K562 (cell line): ENCODE data around the gene LZTR1. TPM values are rescaled to one million over a fixed set of nuclear protein-coding genes. Genes with fewer than 3 reads are reported as not detected.

ENCODE experiments used
- CBX5 ChIP-seq: IDR thresholded peaks from 2 replicates; pipeline ENCODE4 v1.6.1; 2014; ENCODE audit warnings: low read depth, borderline replicate concordance
- FOXJ2 ChIP-seq: fragments of 200-800 bp; sonication (Bioruptor generic); IDR thresholded peaks from 2 replicates; pipeline ENCODE4 v1.6.1; 2016; ENCODE audit warnings: missing genetic modification characterization, missing compliant biosample characterization
- GATAD2B ChIP-seq: fragments of 450-650 bp; IDR thresholded peaks from 2 replicates; pipeline ENCODE4 v1.6.1; 2017; ENCODE audit warnings: mild to moderate bottlenecking, borderline replicate concordance
- GTF3C2 ChIP-seq: IDR thresholded peaks from 3 replicates; pipeline ENCODE4 v1.6.1; 2011; ENCODE audit warnings: borderline replicate concordance, mild to moderate bottlenecking, moderate library complexity; ENCODE audit not compliant: insufficient read length; ENCODE audit errors: extremely low read depth
- HMBOX1 ChIP-seq: sonication (generic); IDR thresholded peaks from 2 replicates; pipeline ENCODE4 v1.6.1; 2016
- KDM4B ChIP-seq, 2 experiments: fragments of 450-650 bp in 1 of 2; sonication (generic) in 1 of 2; IDR thresholded peaks; 2 replicates each; pipeline ENCODE4 v1.6.1; 2016 to 2017; ENCODE audit warnings: borderline replicate concordance in 2 of 2, antibody characterized with exemption in 1 of 2, low read depth in 1 of 2, mild to moderate bottlenecking in 1 of 2
- LEF1 ChIP-seq: fragments of 450-650 bp; IDR thresholded peaks from 2 replicates; pipeline ENCODE4 v1.6.1; 2016; ENCODE audit warnings: mild to moderate bottlenecking
- NFYB ChIP-seq: IDR thresholded peaks from 2 replicates; pipeline ENCODE4 v1.6.1; 2011; ENCODE audit warnings: mild to moderate bottlenecking, moderate library complexity; ENCODE audit not compliant: insufficient read length; ENCODE audit errors: extremely low read depth
- NONO ChIP-seq, 2 experiments: fragments of 200-400 bp in 1 of 2; fragments of 450-650 bp in 1 of 2; formaldehyde crosslinking in 1 of 2; IDR thresholded peaks; 2 replicates each; pipeline ENCODE4 v1.6.1; 2017; ENCODE audit warnings: low read depth in 2 of 2, mild to moderate bottlenecking in 2 of 2, moderate library complexity in 2 of 2, low read length in 1 of 2
- NR2C2 ChIP-seq, 2 experiments: fragments of 200-800 bp in 1 of 2; sonication (Bioruptor generic) in 1 of 2; sonication (generic) in 1 of 2; formaldehyde crosslinking in 1 of 2; IDR thresholded peaks; 2 replicates each; pipeline versions ENCODE4 v1.6.1 to v1.8.0; 2016 to 2022; ENCODE audit warnings: mild to moderate bottlenecking in 1 of 2, missing compliant biosample characterization in 1 of 2, missing genetic modification characterization in 1 of 2, missing genetic modification reagents in 1 of 2
- POLR3A ChIP-seq: IDR thresholded peaks from 2 replicates; pipeline ENCODE4 v1.6.1; 2011; ENCODE audit warnings: borderline replicate concordance, mild to moderate bottlenecking, moderate library complexity; ENCODE audit not compliant: insufficient read length, insufficient read depth; ENCODE audit errors: extremely low read depth
- SMARCA5 ChIP-seq: fragments of 450-650 bp; IDR thresholded peaks from 2 replicates; pipeline ENCODE4 v1.6.1; 2016
- SRSF7 ChIP-seq: fragments of 200-400 bp; formaldehyde crosslinking; optimal IDR thresholded peaks from 2 replicates; pipeline ENCODE3; 2017; ENCODE audit warnings: mild to moderate bottlenecking, low read depth, low read length
- TEAD4 ChIP-seq, 2 experiments: sonication (generic) in 1 of 2; formaldehyde crosslinking in 1 of 2; IDR thresholded peaks; 2 replicates each; pipeline versions ENCODE4 v1.6.1 to v1.8.0; 2012 to 2022; ENCODE audit warnings: borderline replicate concordance in 1 of 2, inconsistent platforms in 1 of 2, low read length in 1 of 2, mild to moderate bottlenecking in 1 of 2, missing genetic modification reagents in 1 of 2
- TRIM24 ChIP-seq, 2 experiments: fragments of 450-650 bp; IDR thresholded peaks; 2 replicates each; pipeline ENCODE4 v1.6.1; 2016
- WHSC1 ChIP-seq: IDR thresholded peaks from one replicate; pipeline ENCODE4 v1.6.1; 2012; ENCODE audit warnings: low read length, control low read depth, inconsistent platforms
- YY1 ChIP-seq, 3 experiments: IDR thresholded peaks; 2 replicates each; pipeline ENCODE4 v1.6.1; 2011; ENCODE audit warnings: low read length in 2 of 3, mild to moderate bottlenecking in 2 of 3, moderate library complexity in 2 of 3, borderline replicate concordance in 1 of 3, control low read depth in 1 of 3, low read depth in 1 of 3; ENCODE audit not compliant: insufficient read depth in 3 of 3, insufficient replicate concordance in 2 of 3, control insufficient read depth in 1 of 3, insufficient read length in 1 of 3; ENCODE audit errors: extremely low read depth in 1 of 3
- ZBTB7A ChIP-seq: IDR thresholded peaks from 2 replicates; pipeline ENCODE4 v1.6.1; 2011; ENCODE audit warnings: low read depth, mild to moderate bottlenecking, low read length, moderate library complexity, borderline replicate concordance; ENCODE audit not compliant: control insufficient read depth
- ZFX ChIP-seq: sonication (generic); formaldehyde crosslinking; IDR thresholded peaks from 2 replicates; pipeline ENCODE4 v1.8.0; 2022; ENCODE audit warnings: mild to moderate bottlenecking, missing genetic modification reagents, moderate library complexity
- ZNF3 ChIP-seq: fragments of 250-450 bp; sonication (Bioruptor Pico); IDR thresholded peaks from 2 replicates; pipeline ENCODE4 v1.5.0; 2021; ENCODE audit warnings: mild to moderate bottlenecking, moderate library complexity
- ZNF586 ChIP-seq: fragments of 450-650 bp; formaldehyde crosslinking; conservative IDR thresholded peaks from 2 replicates; pipeline ENCODE4 v1.4.0; 2020; ENCODE audit warnings: mild to moderate bottlenecking, moderate library complexity
- polyA plus RNA-seq, 8 experiments: library from polyadenylated mRNA; depleted of rRNA in 4 of 8; stranded (reverse) in 5 of 8; unstranded in 3 of 8; fragments of >200 nt; fragmentation: Nextera tagmentation in 2 of 8; fragmentation: Illumina TruSeq in 1 of 8; extraction: Ambion mirVana in 2 of 8; extraction: Trizol in 1 of 8; gene quantifications; 2 replicates each; pipeline versions ENCODE4 v1.2.1 to v1.2.3, GENCODE V29; 2011 to 2014; ENCODE audit warnings: inconsistent platforms in 1 of 8, missing spikeins in 1 of 8
- total RNA-seq, 7 experiments: library from RNA; depleted of rRNA in 6 of 7; stranded (reverse); fragments of >200 nt in 6 of 7; fragmentation: Illumina TruSeq in 2 of 7; extraction: Trizol in 2 of 7; gene quantifications; 2 replicates each; pipeline versions ENCODE4 v1.2.1 to v1.2.3, GENCODE V29; 2011 to 2021; ENCODE audit warnings: low replicate concordance in 1 of 7

LZTR1 gene
- total and polyA plus RNA-seq, 9 of the 15 experiments (the other 6 are each of a cell fraction or from before 2014, with no cell fraction given): 2.2 to 135 (median 63.0) TPM

- 0 out of 2 replicates have a peak, but pooled peaks have one; percentile 36 for TF ChIP-seq HMBOX1
- no peak for TF ChIP-seq FOXJ2
- TF ChIP-seq NONO (IDR thresholded peaks at IDR 0.05; ENCODE audit: low read depth in 2 of 2, low read length in 1 of 2): peak in 1 of 2 experiments; percentile 71; a peak in 1 of 4 replicates
- TF ChIP-seq SMARCA5: no peak
- no peak for TF ChIP-seq GATAD2B
- no peak for TF ChIP-seq ZNF586 (CRISPR knock-in tag)
- no peak for TF ChIP-seq ZBTB7A
- TF ChIP-seq WHSC1: peak; percentile 50
- TF ChIP-seq TRIM24 (IDR thresholded peaks at IDR 0.05): peak; percentile 58 to 76; a peak in 2 of 4 replicates
- TF ChIP-seq GTF3C2: no peak
- TF ChIP-seq KDM4B (IDR thresholded peaks at IDR 0.05; ENCODE audit: borderline replicate concordance in 2 of 2, low read depth in 1 of 2): no peak
- no peak for TF ChIP-seq POLR3A
- no peak for TF ChIP-seq CBX5
- no peak for TF ChIP-seq NR2C2 (CRISPR knock-in tag; IDR thresholded peaks at IDR 0.05)
- 0 out of 2 replicates have a peak, but pooled peaks have one; percentile 61 for TF ChIP-seq NR2C2 (tag; IDR thresholded peaks at IDR 0.05)
- TF ChIP-seq YY1 (IDR thresholded peaks at IDR 0.05; ENCODE audit: borderline replicate concordance in 1 of 3, control insufficient read depth in 1 of 3, extremely low read depth in 1 of 3, insufficient read depth in 3 of 3, insufficient read length in 1 of 3, insufficient replicate concordance in 2 of 3, low read depth in 1 of 3, low read length in 2 of 3): no peak
- no peak; the same call in 1 of the 2 replicates for TF ChIP-seq LEF1
- TF ChIP-seq NFYB: no peak
- TF ChIP-seq ZNF3 (CRISPR knock-in tag): no peak
- TF ChIP-seq SRSF7: no peak
- TF ChIP-seq ZFX (CRISPR knock-in tag): 0 out of 2 replicates have a peak, but pooled peaks have one; percentile 24
- TF ChIP-seq TEAD4 (IDR thresholded peaks at IDR 0.05; ENCODE audit: low read length): no peak
- TF ChIP-seq TEAD4 (CRISPR knock-in tag; IDR thresholded peaks at IDR 0.05; ENCODE audit: borderline replicate concordance): peak; percentile 80; the same call in 1 of the 2 replicates
Observed at GRCh38 chr22:20953668-20954500, 28.2 kb upstream of the LZTR1 start (continued).
